Heart left ventricle (tissue), 13 donors: ENCODE measurements around the gene SPI1.

Experiments
- CTCF ChIP-seq, 12 donors: fragments of 200-600 bp; sonication (generic) in 4 of 12; IDR thresholded peaks; one replicate each; pipeline versions ENCODE4 v1.5.0 to v1.8.0; 2018 to 2022; ENCODE audit warnings: antibody characterized with exemption in 12 of 12, mild to moderate bottlenecking in 5 of 12
- POLR2A ChIP-seq, 2 donors: fragments of 450-650 bp; IDR thresholded peaks; one replicate each; pipeline ENCODE4 v1.6.1; 2017; ENCODE audit warnings: antibody characterized with exemption in 2 of 2, mild to moderate bottlenecking in 2 of 2, moderate library complexity in 2 of 2
- donor health status: ischemic (EF 13 %, LVEDD 7.1; RV severe dilation, severe dysfunction).
- donor health status: DM: no; HTN: yes; CAD: no.
- donor health status: DM: no; HTN: no; CAD: no.
- donor health status: ischemic (EF 25% LVEDD 6.9; RV normal size, moderate dysfunction).
- donor health status: ischemic (EF 25% LVEDD 5.7; RV mildly dilated, moderate dysfunction).
- donor health status: ischemic (EF 35%, LVEDD 5.7; RV mildly dilated, moderate dysfunction).
- donor health status: nonischemic (EF 11% LVEDD 7.7; RV severe dilation, severe dysfunction).
- donor health status: DM: yes; HTN: yes; CAD: no.
- donor health status: PGD.
- donor health status: ischemic (EF 29% LVEDD 5.4; RV normal size, mild dysfunction).
- donor health status: nonischemic (EF 23%, LVEDD 6.1; RV moderate dilation, normal function).

- TF ChIP-seq CTCF (IDR thresholded peaks at IDR 0.05) (no peak), POLR2A (IDR thresholded peaks at IDR 0.05) (no peak)
These were observed 52.1 kb downstream of the SPI1 start for GRCh38 chr11:47326198-47326597.
